ENCODE measurements around the gene TIMM44.

GRCh38 chr19:7881910-7882309, 61.6 kb downstream of the TIMM44 start:
- TF ChIP-seq CTCF (IDR thresholded peaks at IDR 0.05) = no peak
- TF ChIP-seq POLR2A (IDR thresholded peaks at IDR 0.05) = no peak
- TF ChIP-seq EP300 (IDR thresholded peaks at IDR 0.05) = no peak

All from ovary (tissue), 3 donors.